ENCODE measurements around the gene AGPAT2.

AGPAT2 gene

GRCh38 chr9:136685790-136686533 is 1.3 kb downstream of the AGPAT2 start:
- no peak for DNase-seq

DNA sequence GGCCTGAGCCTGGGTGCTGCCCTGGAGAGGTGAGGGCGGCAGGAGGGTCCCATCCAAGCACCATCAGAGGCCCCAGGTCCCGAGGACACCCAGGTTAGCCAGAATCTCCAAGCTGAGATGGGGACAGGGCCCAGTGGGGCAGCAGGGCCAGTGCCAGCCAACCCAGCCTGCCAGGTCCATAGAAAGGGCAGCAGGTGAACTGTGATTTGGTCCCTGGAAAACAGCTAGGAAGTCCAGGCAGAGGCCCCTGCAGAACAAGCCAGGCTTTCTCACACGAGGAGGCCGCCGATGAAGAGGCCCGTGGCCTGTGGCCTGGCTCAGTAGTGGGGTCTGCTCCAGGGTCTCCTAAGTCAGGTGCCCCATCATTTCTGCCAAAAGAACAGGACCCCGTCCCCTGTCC is 2.0 kb downstream of the AGPAT2 start:
- DNase-seq = no peak

- no peak for DNase-seq
Measured at GRCh38 chr9:136684799-136685198, 2.5 kb downstream of the AGPAT2 start.

GRCh38 chr9:136684339-136684738 is 2.9 kb downstream of the AGPAT2 start:
- no peak for DNase-seq

GRCh38 chr9:136683755-136684154 is 3.5 kb downstream of the AGPAT2 start:
- no peak for DNase-seq

- no peak for DNase-seq
Measured at GRCh38 chr9:136683173-136683745, 4.0 kb downstream of the AGPAT2 start.

GRCh38 chr9:136682710-136683109 is 4.5 kb downstream of the AGPAT2 start:
- no peak for DNase-seq

- no peak for DNase-seq
Measured at GRCh38 chr9:136681945-136682699, 5.1 kb downstream of the AGPAT2 start.

- no peak for DNase-seq
Measured at GRCh38 chr9:136681029-136681428, 6.2 kb downstream of the AGPAT2 start.

DNA sequence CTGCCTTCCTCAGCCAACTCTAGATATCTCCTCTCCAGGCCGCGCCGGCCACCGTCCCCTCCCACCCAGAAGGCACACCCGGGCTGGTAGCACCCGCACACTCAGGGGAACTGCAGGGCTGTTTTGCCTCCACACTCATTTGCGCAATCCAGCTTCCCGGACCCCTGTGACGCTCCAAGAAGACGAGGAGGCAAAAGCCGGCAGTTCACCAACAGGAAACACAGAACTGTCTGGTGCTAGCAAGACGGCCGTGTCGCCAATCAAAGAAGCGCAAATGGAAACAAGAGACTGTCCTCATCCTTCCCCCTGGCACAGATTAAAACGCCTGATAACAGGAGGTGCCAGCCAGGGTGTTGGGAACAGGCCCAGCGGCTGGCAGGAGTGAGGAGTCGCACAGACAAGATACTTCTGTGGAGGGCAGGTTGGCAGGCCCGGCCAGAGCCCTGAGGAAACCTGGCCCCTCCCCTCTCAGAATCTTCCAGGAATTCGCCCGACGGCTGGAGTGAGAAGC is 7.8 kb downstream of the AGPAT2 start:
- DNase-seq = no peak

DNA sequence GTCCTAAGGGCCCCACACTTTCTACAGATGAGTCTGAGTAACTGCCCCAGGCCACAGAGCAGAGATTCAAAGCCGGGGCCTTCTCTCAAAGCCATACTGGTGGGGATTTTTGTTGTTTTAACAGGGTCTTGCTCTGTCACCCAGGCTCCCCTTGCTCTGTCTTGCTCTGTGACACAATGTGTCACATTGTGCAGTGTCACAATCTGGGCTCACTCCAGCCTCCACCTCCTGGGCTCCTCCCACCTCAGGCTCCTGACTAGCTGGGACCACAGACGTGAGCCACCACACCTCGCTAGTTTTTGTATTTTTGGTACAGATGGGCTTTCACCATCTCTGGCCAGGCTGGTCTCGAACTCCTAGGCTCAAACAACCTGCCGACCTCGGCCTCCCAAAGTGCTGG is 8.6 kb downstream of the AGPAT2 start:
- no peak for DNase-seq

DNA sequence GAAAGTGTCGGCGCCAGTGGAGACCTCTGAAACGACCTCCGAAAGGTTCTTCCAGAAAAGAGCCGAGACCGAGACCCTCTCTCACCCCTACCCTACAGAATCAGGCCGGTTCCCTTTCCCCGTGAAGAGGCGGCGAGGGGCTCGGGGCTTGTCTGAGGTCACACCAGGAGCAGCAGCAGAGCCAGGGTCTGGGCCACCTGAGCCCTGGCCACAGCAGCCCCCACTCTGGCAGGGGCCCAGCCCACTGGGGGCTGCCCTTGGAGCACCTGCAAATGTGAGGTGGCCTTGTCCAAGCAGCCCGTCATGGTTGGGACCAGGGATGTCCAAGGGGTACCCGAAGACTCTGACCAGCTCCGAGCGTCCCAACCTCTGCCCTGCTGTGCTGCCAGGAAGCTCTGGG is 9.2 kb downstream of the AGPAT2 start:
- DNase-seq = no peak

DNA sequence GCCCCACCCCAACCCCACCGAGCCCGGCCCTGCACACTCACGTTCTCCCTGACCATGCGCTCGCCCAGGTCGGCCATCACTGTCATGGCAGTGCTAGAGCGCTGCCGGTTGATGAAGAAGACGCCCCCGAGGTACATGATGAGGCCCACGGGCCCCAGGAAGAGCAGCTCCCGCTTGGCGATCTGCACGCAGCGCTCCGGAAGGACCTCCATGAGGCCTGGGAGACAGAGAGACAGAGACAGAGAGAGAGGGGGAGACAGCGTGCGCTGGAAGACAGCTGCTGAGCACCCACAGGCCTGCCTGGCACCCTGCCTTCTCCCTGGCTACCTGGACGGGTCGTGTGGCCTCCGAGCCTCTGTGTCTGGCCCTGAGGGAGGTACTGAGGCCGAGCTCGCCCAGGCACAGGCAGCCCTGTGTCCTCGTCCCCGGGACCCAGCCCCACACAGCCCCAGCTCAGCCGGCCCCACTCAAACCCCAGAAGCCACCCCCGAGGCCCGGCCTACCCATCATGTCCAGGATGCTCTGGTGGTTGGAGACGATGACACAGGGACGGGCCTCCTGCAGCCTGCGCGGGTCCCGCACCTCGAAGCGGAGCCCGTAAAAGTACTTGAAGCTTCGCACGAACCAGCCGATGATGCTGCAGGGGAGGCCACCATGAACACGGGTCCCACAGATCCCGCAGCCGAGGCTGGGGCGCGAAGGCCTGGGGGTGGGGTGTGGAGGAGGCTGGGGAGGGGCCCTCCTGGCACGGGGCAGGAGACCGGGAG is 10.2 kb downstream of the AGPAT2 start:
- no peak for DNase-seq

DNA sequence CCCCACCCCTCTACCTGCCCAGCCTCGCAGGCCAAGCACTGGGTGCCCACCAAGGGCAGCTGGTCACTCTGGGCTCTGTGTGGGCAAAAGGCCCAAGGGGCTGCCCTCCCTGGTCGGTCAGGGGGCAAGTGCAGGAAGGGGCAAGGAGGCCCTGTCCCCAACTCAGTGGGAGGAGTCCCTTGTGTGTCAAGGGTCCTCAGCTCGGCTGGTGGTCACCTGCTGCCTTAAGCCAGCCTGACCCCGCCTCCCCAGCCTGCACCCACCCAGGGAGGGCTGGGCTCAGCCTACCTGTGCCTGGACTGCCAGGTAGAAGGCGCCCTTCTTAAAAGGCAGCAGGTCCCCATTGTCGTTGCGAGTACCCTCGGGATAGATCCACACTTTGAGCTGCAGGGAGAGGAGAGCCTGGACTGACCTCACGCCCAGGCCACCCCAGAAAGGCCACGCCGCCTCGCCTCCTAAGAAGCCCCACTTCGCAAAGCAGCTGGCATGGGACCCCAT is 10.9 kb downstream of the AGPAT2 start:
- DNase-seq = no peak

GRCh38 chr9:136675477-136676296 is 11.6 kb downstream of the AGPAT2 start:
- DNase-seq = no peak

- no peak for DNase-seq
Measured at GRCh38 chr9:136674786-136675349, 12.4 kb downstream of the AGPAT2 start.

GRCh38 chr9:136673975-136674785 is 13.1 kb downstream of the AGPAT2 start:
- no peak for DNase-seq

GRCh38 chr9:136673088-136673974 is 13.9 kb downstream of the AGPAT2 start:
- no peak for DNase-seq

- DNase-seq = no peak
Measured at GRCh38 chr9:136672431-136673087, 14.7 kb downstream of the AGPAT2 start.
